Activated CD4-positive, CD25-positive, alpha-beta regulatory T cell treated with anti-CD3 and anti-CD28 coated beads, Interleukin-2, amount 50 U/mL, for 72 hours (primary cell): ENCODE measurements around the gene GRHPR.
"Not testable (repeated sequence)": the region's sequence is repeated elsewhere in the genome, so short reads cannot be mapped to it uniquely, and the experiment has no call there.

Source experiments
- DNase-seq: peaks from one replicate; pipeline ENCODE4 v3.0.0; 2021

GRHPR gene

GRCh38 chr9:37422289-37423104, at the start of gene GRHPR:
Gene GRHPR, plus strand, starts transcription at chr9:37422696. Its CDS starts 55 bp downstream, at chr9:37422751.
- peak; percentile 94 for DNase-seq

GRCh38 chr9:37372839-37373238, 49.7 kb upstream of the GRHPR start:
- no peak for DNase-seq

- no peak for DNase-seq
These were observed 48.9 kb upstream of the GRHPR start for GRCh38 chr9:37373621-37374020.

GRCh38 chr9:37374892-37375291, 47.6 kb upstream of the GRHPR start:
- DNase-seq: peak; percentile 17

GRCh38 chr9:37377688-37378612, 44.5 kb upstream of the GRHPR start:
- no peak for DNase-seq

- DNase-seq: no peak
These were observed 43.9 kb upstream of the GRHPR start for GRCh38 chr9:37378613-37379004.

- no peak for DNase-seq
These were observed 42.7 kb upstream of the GRHPR start for GRCh38 chr9:37379835-37380234.

GRCh38 chr9:37380570-37380969, 41.9 kb upstream of the GRHPR start:
- DNase-seq: no peak

- no peak for DNase-seq
These were observed 41.3 kb upstream of the GRHPR start for GRCh38 chr9:37381094-37381741.

GRCh38 chr9:37382161-37382981, 40.1 kb upstream of the GRHPR start:
- no peak for DNase-seq

- DNase-seq: no peak
These were observed 39.5 kb upstream of the GRHPR start for GRCh38 chr9:37382982-37383357.

- no peak for DNase-seq
These were observed 39.1 kb upstream of the GRHPR start for GRCh38 chr9:37383393-37383792.

GRCh38 chr9:37383876-37384746, 38.4 kb upstream of the GRHPR start:
- DNase-seq: no peak

GRCh38 chr9:37385286-37385685, 37.2 kb upstream of the GRHPR start:
- DNase-seq: no peak

- DNase-seq: no peak
These were observed 35.5 kb upstream of the GRHPR start for GRCh38 chr9:37386988-37387387.

GRCh38 chr9:37390759-37391158, 31.7 kb upstream of the GRHPR start:
- DNase-seq: no peak

GRCh38 chr9:37392272-37392671, 30.2 kb upstream of the GRHPR start:
- DNase-seq: no peak

- DNase-seq: no peak
These were observed 27.3 kb upstream of the GRHPR start for GRCh38 chr9:37395229-37395628.

GRCh38 chr9:37395663-37396062, 26.8 kb upstream of the GRHPR start:
- no peak for DNase-seq

- not testable (repeated sequence) for DNase-seq
These were observed 24.5 kb upstream of the GRHPR start for GRCh38 chr9:37397948-37398347.

- no peak for DNase-seq
These were observed 24.0 kb upstream of the GRHPR start for GRCh38 chr9:37398464-37399025.
